GM23248 (cell line): ENCODE measurements around the gene PRSS23. TPM values are rescaled to one million over a fixed set of nuclear protein-coding genes. Genes with fewer than 3 reads are reported as not detected.

Experiments used
- DNase-seq: peaks from one replicate; pipeline ENCODE4 v3.0.0-alpha.2; 2015
- H2AFZ ChIP-seq: fragments of 200-600 bp; sonication (generic); 2 replicates; pipeline ENCODE4 v1.6.1; 2016; ENCODE audit warnings: antibody characterized with exemption
- H3F3A ChIP-seq: fragments of 200-600 bp; sonication (generic); 2 replicates; pipeline ENCODE4 v1.6.1; 2016; ENCODE audit warnings: mild to moderate bottlenecking, antibody characterized with exemption, mixed run types; ENCODE audit not compliant: insufficient read depth
- H3K27ac ChIP-seq: fragments of 200-600 bp; sonication (generic); 2 replicates; pipeline ENCODE4 v1.5.1; 2016; ENCODE audit warnings: mild to moderate bottlenecking
- H3K27me3 ChIP-seq: fragments of 200-600 bp; sonication (generic); replicated peaks from 2 replicates; pipeline ENCODE4 v1.6.1; 2016; ENCODE audit warnings: mild to moderate bottlenecking; ENCODE audit not compliant: insufficient read depth
- H3K36me3 ChIP-seq: fragments of 200-600 bp; sonication (generic); 2 replicates; pipeline ENCODE4 v1.6.1; 2016; ENCODE audit warnings: low read depth, mild to moderate bottlenecking
- H3K4me1 ChIP-seq: fragments of 200-600 bp; sonication (generic); 2 replicates; pipeline ENCODE4 v1.6.1; 2016; ENCODE audit warnings: mild to moderate bottlenecking; ENCODE audit not compliant: insufficient read depth
- H3K4me2 ChIP-seq: fragments of 200-600 bp; sonication (generic); one replicate; pipeline ENCODE4 v1.6.1; 2016; ENCODE audit warnings: mild to moderate bottlenecking; ENCODE audit not compliant: unreplicated experiment
- H3K4me3 ChIP-seq: fragments of 200-600 bp; sonication (generic); 2 replicates; pipeline ENCODE4 v1.5.1; 2016; ENCODE audit warnings: mild to moderate bottlenecking
- H3K79me2 ChIP-seq: fragments of 200-600 bp; sonication (generic); 2 replicates; pipeline ENCODE4 v1.6.1; 2016; ENCODE audit warnings: mild to moderate bottlenecking; ENCODE audit not compliant: insufficient read depth
- H3K9ac ChIP-seq: fragments of 200-600 bp; sonication (generic); 2 replicates; pipeline ENCODE4 v1.6.1; 2016; ENCODE audit warnings: mild to moderate bottlenecking
- H3K9me2 ChIP-seq: fragments of 200-600 bp; sonication (generic); 2 replicates; pipeline ENCODE4 v1.6.1; 2016; ENCODE audit warnings: mixed run types, mild to moderate bottlenecking, moderate library complexity; ENCODE audit not compliant: insufficient read depth
- H3K9me3 ChIP-seq: fragments of 200-600 bp; sonication (generic); one replicate; pipeline ENCODE4 v1.6.1; 2017; ENCODE audit warnings: low read depth
- H4K20me1 ChIP-seq: fragments of 200-600 bp; sonication (generic); 2 replicates; pipeline ENCODE4 v1.6.0; 2016; ENCODE audit not compliant: insufficient read depth
- EZH2 ChIP-seq: fragments of 200-600 bp; sonication (generic); IDR thresholded peaks from 2 replicates; pipeline ENCODE4 v1.6.1; 2018; ENCODE audit warnings: antibody characterized with exemption, mild to moderate bottlenecking; ENCODE audit not compliant: insufficient read depth, poor library complexity, severe bottlenecking
- EZH2phosphoT487 ChIP-seq: fragments of 200-600 bp; sonication (generic); IDR thresholded peaks from 2 replicates; pipeline ENCODE4 v1.6.1; 2018; ENCODE audit warnings: antibody characterized with exemption, moderate library complexity, mild to moderate bottlenecking, low read depth; ENCODE audit not compliant: insufficient read depth
- WGBS, 2 experiments: methylation state at CpG; one replicate each; pipeline ENCODE4 v1.1.6; 2015 to 2017; ENCODE audit warnings: low lambda C conversion rate in 2 of 2, low coverage in 1 of 2; ENCODE audit errors: missing lambda C conversion rate in 2 of 2; 5-methylcytosine and 5-hydroxymethylcytosine counted together
- in situ Hi-C: fragments of 300-500 bp; cut with MboI; formaldehyde crosslinking; loops from 2 replicates; pipeline ENCODE4 v1.15.0; 2020
- polyA plus RNA-seq: library from polyadenylated mRNA; unstranded; fragments of >200 nt; fragmentation: Nextera tagmentation; extraction: Ambion mirVana; gene quantifications from 2 replicates; pipeline ENCODE4 v1.2.1, GENCODE V29; 2016
- total RNA-seq: library from RNA; depleted of rRNA; stranded (reverse); fragments of >200 nt; shearing (Covaris generic); gene quantifications from 2 replicates; pipeline ENCODE4 v1.2.3, GENCODE V29; 2014

The PRSS23 gene
- total and polyA plus RNA-seq, 2 experiments from 2014 or later, result 217 to 376 TPM

DNA sequence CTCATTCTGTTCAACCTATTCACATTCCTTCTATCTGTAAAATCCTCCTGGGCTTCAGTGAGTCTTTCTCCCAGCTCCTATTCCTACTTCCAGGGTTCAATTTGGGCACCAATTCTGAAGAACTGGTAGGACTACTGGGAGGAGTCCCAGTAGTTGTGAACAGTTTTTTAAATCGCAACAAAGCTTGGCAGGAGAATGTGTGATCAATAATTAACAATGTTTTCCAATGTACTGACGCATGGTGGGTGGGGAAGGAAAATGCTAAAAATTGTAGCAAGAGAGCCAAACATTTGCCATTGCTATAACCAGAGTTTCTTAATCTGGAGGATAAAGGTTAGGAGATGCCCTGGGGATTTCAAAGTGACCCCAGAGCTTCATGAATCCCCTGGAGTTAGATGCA, 27.3 kb upstream of the PRSS23 start:
- Histone ChIP-seq H3K27ac (no peak overlapping the region), H3K4me2 (no peak overlapping the region), H3K4me3 (no peak overlapping the region), H3F3A (0 out of 2 replicates have a peak, but pooled peaks cover 6% of the 10 kb centered on the region), H2AFZ (no peak overlapping the region), H3K27me3 (no peaks in the 10 kb centered on the region), H4K20me1 (no peaks in the 10 kb centered on the region), H3K9me3 (no peaks in the 10 kb centered on the region), H3K36me3 (no peaks in the 10 kb centered on the region), H3K4me1 (peaks cover 7% of the 10 kb centered on the region; the same call in 1 of the 2 replicates), H3K9me2 (no peaks in the 10 kb centered on the region), H3K9ac (no peak overlapping the region), H3K79me2 (no peaks in the 10 kb centered on the region)
- in situ Hi-C loops, result no loop called here
- TF ChIP-seq EZH2phosphoT487 (no peak), EZH2 (no peak)
- WGBS, 2 experiments, result 51 to 57% methylated on average over 2 of the region's 2 CpGs
- no peak for DNase-seq

DNA sequence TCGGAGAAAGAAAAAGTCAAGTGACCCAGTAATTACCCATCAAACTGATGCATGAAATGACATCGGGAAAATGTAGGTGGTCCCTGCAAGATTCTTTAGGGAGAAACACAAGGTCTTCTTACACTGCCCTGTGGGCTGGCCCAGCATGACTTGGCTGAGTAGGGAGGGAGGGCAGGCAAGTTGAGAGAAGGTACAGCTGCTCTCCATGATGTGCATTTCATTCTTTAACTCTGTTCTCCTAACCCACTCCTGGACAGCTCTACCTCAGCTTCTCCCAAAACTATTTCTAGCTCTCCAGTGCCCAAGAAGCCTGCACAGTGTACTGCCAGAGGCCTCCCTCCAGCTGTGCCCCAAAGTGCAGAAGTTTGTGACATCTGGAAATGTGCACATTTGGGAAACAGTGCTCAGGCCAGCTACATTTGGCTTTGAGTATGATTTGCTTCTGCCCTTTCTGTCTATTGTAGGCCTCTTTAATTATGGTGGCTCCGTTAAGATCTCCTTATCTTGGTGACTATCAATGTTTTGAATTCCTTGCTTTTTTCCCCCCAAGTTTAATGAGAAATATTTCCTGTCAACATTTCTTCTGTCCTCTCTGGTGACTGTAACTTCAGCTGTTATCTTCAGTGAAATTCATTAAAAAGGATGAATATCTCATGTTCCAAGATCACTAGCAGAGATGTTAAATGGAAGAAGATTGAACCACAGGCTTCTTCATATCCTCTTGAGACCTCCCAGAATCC, 26.7 kb upstream of the PRSS23 start:
- H3K9me3 ChIP-seq, result no peaks in the 10 kb centered on the region
- H3K9ac ChIP-seq, result no peak overlapping the region
- H3K27me3 ChIP-seq, result no peaks in the 10 kb centered on the region
- no peaks in the 10 kb centered on the region for H3K9me2 ChIP-seq
- peaks cover 7% of the 10 kb centered on the region; the same call in 1 of the 2 replicates for H3K4me1 ChIP-seq
- in situ Hi-C loops, result no loop called here
- no peak overlapping the region for H3K27ac ChIP-seq
- no peak overlapping the region for H3K4me3 ChIP-seq
- H3K4me2 ChIP-seq, result no peak overlapping the region
- no peaks in the 10 kb centered on the region for H3K36me3 ChIP-seq
- H3K79me2 ChIP-seq, result no peaks in the 10 kb centered on the region
- no peak for TF ChIP-seq EZH2phosphoT487
- TF ChIP-seq EZH2, result no peak
- no peak for DNase-seq
- no peaks in the 10 kb centered on the region for H4K20me1 ChIP-seq
- H3F3A ChIP-seq, result 0 out of 2 replicates have a peak, but pooled peaks cover 6% of the 10 kb centered on the region
- WGBS, 2 experiments, result 65 to 72% methylated on average over 3 of the region's 3 CpGs
- H2AFZ ChIP-seq, result no peak overlapping the region

- Histone ChIP-seq H3K79me2 (no peaks in the 10 kb centered on the region), H3K9me2 (no peaks in the 10 kb centered on the region), H4K20me1 (no peaks in the 10 kb centered on the region), H3K9me3 (no peaks in the 10 kb centered on the region), H3K4me1 (peaks cover 7% of the 10 kb centered on the region; the same call in 1 of the 2 replicates), H2AFZ (no peak overlapping the region), H3K9ac (no peak overlapping the region), H3K27ac (no peak overlapping the region), H3K27me3 (no peaks in the 10 kb centered on the region), H3K36me3 (no peaks in the 10 kb centered on the region), H3F3A (0 out of 2 replicates have a peak, but pooled peaks cover 6% of the 10 kb centered on the region), H3K4me3 (no peak overlapping the region), H3K4me2 (no peak overlapping the region)
- DNase-seq, result no peak
- in situ Hi-C loops, result no loop called here
- TF ChIP-seq EZH2 (no peak), EZH2phosphoT487 (no peak)
These were observed 25.9 kb upstream of the PRSS23 start for GRCh38 chr11:86774417-86774816.

DNA sequence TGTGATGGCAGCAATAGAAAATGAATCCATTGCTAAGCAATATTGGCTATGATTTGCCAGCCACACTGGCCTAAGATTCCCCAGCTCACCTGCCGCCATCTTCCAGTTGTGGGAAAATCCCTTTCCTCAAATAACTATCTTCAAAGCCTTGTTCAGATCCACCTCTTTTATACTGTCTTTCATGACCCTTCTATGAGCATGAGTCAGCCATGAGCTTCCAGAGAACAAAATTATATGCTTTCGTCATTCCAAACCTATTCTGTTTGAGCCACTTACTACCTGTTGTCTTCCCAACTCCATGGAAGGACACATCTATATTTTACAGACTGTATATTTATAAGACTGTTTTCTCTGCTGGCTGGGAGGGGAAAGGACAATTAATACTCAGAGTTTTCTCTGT, 25.0 kb upstream of the PRSS23 start:
- in situ Hi-C loops, result no loop called here
- Histone ChIP-seq H3K79me2 (no peaks in the 10 kb centered on the region), H3K36me3 (no peaks in the 10 kb centered on the region), H3K9me2 (no peaks in the 10 kb centered on the region), H3K9ac (no peak overlapping the region), H3K4me2 (no peak overlapping the region), H3K9me3 (no peaks in the 10 kb centered on the region), H4K20me1 (no peaks in the 10 kb centered on the region), H3K27ac (no peak overlapping the region), H3K4me1 (peaks cover 7% of the 10 kb centered on the region; the same call in 1 of the 2 replicates), H3K4me3 (no peak overlapping the region), H2AFZ (no peak overlapping the region), H3F3A (0 out of 2 replicates have a peak, but pooled peaks cover 6% of the 10 kb centered on the region), H3K27me3 (no peaks in the 10 kb centered on the region)
- DNase-seq, result no peak
- TF ChIP-seq EZH2 (no peak), EZH2phosphoT487 (no peak)
- WGBS, 2 experiments, result 96 to 100% methylated on average over 2 of the region's 2 CpGs
